ENCODE measurements around the gene THBS4. TPM values are rescaled to one million over a fixed set of nuclear protein-coding genes. Genes with fewer than 3 reads are reported as not detected.

The THBS4 gene
- total RNA-seq, 1 donor from 2014 or later, result 6.9 TPM

- Mint-ChIP-seq H3K4me1 (no peaks in the 10 kb centered on the region), H3K27me3 (ENCODE audit: low read depth) (no peaks in the 10 kb centered on the region), H3K9me3 (no peaks in the 10 kb centered on the region), H3K36me3 (ENCODE audit: low read depth) (no peaks in the 10 kb centered on the region), H3K4me3 (no peak overlapping the region), H3K27ac (ENCODE audit: unreplicated experiment) (no peak overlapping the region)
- TF ChIP-seq CTCF (conservative IDR thresholded peaks at IDR 0.05), result no peak
- no peak for DNase-seq (ENCODE audit: low read depth, low spot score)
These were observed 10.1 kb upstream of the THBS4 start for GRCh38 chr5:80025069-80025468.

GRCh38 chr5:80026841-80027240 lies 8.3 kb upstream of the THBS4 start:
- Mint-ChIP-seq H3K4me1 (no peaks in the 10 kb centered on the region), H3K27me3 (ENCODE audit: low read depth) (peaks cover 7% of the 10 kb centered on the region), H3K4me3 (no peak overlapping the region), H3K36me3 (ENCODE audit: low read depth) (no peaks in the 10 kb centered on the region), H3K27ac (ENCODE audit: unreplicated experiment) (no peak overlapping the region), H3K9me3 (no peaks in the 10 kb centered on the region)
- TF ChIP-seq CTCF (conservative IDR thresholded peaks at IDR 0.05), result no peak
- no peak for DNase-seq (ENCODE audit: low read depth, low spot score)

GRCh38 chr5:80031109-80031508 lies 4.0 kb upstream of the THBS4 start:
- Mint-ChIP-seq H3K4me1 (no peaks in the 10 kb centered on the region), H3K36me3 (ENCODE audit: low read depth) (no peaks in the 10 kb centered on the region)

GRCh38 chr5:80033513-80033912 lies 1.6 kb upstream of the THBS4 start:
- peak overlapping the region; percentile 5 for H3K4me3 Mint-ChIP-seq
- H3K36me3 Mint-ChIP-seq (ENCODE audit: low read depth), result no peaks in the 10 kb centered on the region
- TF ChIP-seq CTCF (conservative IDR thresholded peaks at IDR 0.05), result no peak
- no peaks in the 10 kb centered on the region for H3K9me3 Mint-ChIP-seq
- peaks cover 65% of the 10 kb centered on the region for H3K27me3 Mint-ChIP-seq (ENCODE audit: low read depth)
- no peaks in the 10 kb centered on the region for H3K4me1 Mint-ChIP-seq
- DNase-seq (ENCODE audit: low read depth, low spot score), result no peak
- no peak overlapping the region for H3K27ac Mint-ChIP-seq (ENCODE audit: unreplicated experiment)

More at GRCh38 chr5:80031109-80031508, 4.0 kb upstream of the THBS4 start:
- DNase-seq (ENCODE audit: low read depth, low spot score), result no peak
- no peak overlapping the region for H3K27ac Mint-ChIP-seq (ENCODE audit: unreplicated experiment)
- no peaks in the 10 kb centered on the region for H3K9me3 Mint-ChIP-seq
- peaks cover 44% of the 10 kb centered on the region for H3K27me3 Mint-ChIP-seq (ENCODE audit: low read depth)
- no peak for TF ChIP-seq CTCF (conservative IDR thresholded peaks at IDR 0.05)
- no peak overlapping the region for H3K4me3 Mint-ChIP-seq

GRCh38 chr5:80034559-80034958 lies 589 bp upstream of the THBS4 start:
- Mint-ChIP-seq H3K27ac (ENCODE audit: unreplicated experiment) (no peak overlapping the region), H3K9me3 (no peaks in the 10 kb centered on the region), H3K36me3 (ENCODE audit: low read depth) (no peaks in the 10 kb centered on the region), H3K27me3 (ENCODE audit: low read depth) (peaks cover 65% of the 10 kb centered on the region), H3K4me3 (peak overlapping the region; percentile 76), H3K4me1 (no peaks in the 10 kb centered on the region)
- no peak for DNase-seq (ENCODE audit: low read depth, low spot score)
- no peak for TF ChIP-seq CTCF (conservative IDR thresholded peaks at IDR 0.05)

GRCh38 chr5:80035839-80036238 lies 691 bp downstream of the THBS4 start:
- no peak for TF ChIP-seq CTCF (conservative IDR thresholded peaks at IDR 0.05)
- Mint-ChIP-seq H3K9me3 (no peaks in the 10 kb centered on the region), H3K4me3 (peak overlapping the region; percentile 13), H3K36me3 (ENCODE audit: low read depth) (no peaks in the 10 kb centered on the region), H3K27ac (ENCODE audit: unreplicated experiment) (no peak overlapping the region), H3K4me1 (peaks cover 10% of the 10 kb centered on the region), H3K27me3 (ENCODE audit: low read depth) (peaks cover 68% of the 10 kb centered on the region)
- DNase-seq (ENCODE audit: low read depth, low spot score), result no peak

Measured in neural crest cell (in vitro differentiated cells).